Measurements from ENCODE around the gene TBC1D17. TPM values are rescaled to one million over a fixed set of nuclear protein-coding genes. Genes with fewer than 3 reads are reported as not detected.
A peak's percentile ranks its signal among the peaks of the same experiment; 100 is the strongest.
"Not testable (repeated sequence)": the region's sequence is repeated elsewhere in the genome, so short reads cannot be mapped to it uniquely, and the experiment has no call there.

The TBC1D17 gene
- total and polyA plus RNA-seq, 9 donors = 5.1 to 41.7 (median 36.8) TPM

DNA sequence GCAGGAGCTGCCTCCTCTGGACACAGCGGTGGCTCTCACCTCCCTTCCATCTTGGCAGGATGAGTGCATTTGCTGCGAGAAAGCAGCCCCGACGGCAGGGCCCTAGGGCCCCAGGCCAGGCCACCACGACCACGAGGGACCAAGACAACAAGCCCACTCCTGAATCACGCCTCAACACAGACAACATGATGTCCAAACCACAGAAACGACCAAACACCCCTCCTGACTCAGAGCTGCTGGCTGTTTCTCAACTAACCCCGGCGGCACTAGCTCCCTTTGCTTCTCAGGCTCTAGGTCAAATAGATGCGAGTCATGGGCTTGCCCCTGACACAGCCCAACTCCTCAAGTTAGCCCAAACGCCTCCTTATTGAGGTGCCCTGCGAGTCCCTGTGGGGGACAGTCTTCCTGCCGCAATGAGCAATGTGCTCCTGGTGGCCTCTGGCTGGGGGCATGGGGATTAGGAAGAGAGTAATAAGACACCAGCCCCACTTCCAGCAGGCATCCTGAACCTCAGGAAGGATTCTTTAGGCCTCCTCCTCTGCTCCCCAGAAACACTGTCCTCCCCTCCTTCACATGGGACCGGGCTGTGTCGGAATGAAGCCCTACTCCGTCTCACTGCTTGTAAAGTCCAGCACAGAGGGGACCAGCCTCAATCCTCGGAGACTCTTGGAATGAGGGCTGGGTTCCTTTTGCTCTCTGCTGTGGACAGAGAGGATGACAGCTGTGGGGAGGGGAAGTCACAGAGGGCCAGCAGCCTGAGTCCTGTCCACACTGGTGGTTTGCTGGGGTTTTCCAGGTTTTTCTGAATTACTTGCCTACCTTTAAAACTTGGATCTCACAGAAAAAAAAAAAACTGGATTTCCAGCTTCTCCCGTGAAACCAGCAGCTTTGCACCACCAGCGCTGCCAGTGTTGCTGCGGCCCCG is 44.6 kb downstream of the TBC1D17 start:
- Histone ChIP-seq H3K9me3 (replicated peaks; ENCODE audit: control insufficient read depth, low read depth, low read length) (no peaks in the 10 kb centered on the region), H3K4me3 (ENCODE audit: low read length) (no peak overlapping the region), H3K27me3 (ENCODE audit: control insufficient read depth, insufficient read depth, low read length) (no peaks in the 10 kb centered on the region), H3K36me3 (ENCODE audit: control insufficient read depth, insufficient read depth, low read length) (peaks cover 67% of the 10 kb centered on the region), H3K27ac (ENCODE audit: low read length) (no peak overlapping the region), H3K4me1 (ENCODE audit: control insufficient read depth, insufficient read depth, low read length) (peaks cover 37% of the 10 kb centered on the region)
- DNase-seq = no peak
- WGBS (ENCODE audit: insufficient coverage) = 61% methylated on average over 18 of the region's 22 CpGs

GRCh38 chr19:49923055-49924003 is 45.8 kb downstream of the TBC1D17 start:
- Histone ChIP-seq H3K27ac (ENCODE audit: low read length) (no peak overlapping the region), H3K4me3 (ENCODE audit: low read length) (no peak overlapping the region), H3K9me3 (replicated peaks; ENCODE audit: control insufficient read depth, low read depth, low read length) (no peaks in the 10 kb centered on the region), H3K27me3 (ENCODE audit: control insufficient read depth, insufficient read depth, low read length) (no peaks in the 10 kb centered on the region), H3K36me3 (ENCODE audit: control insufficient read depth, insufficient read depth, low read length) (peaks cover 65% of the 10 kb centered on the region), H3K4me1 (ENCODE audit: control insufficient read depth, insufficient read depth, low read length) (peaks cover 45% of the 10 kb centered on the region)
- no peak for DNase-seq
- 83% methylated on average over 28 of the region's 31 CpGs for WGBS (ENCODE audit: insufficient coverage)

- Histone ChIP-seq H3K9me3 (replicated peaks; ENCODE audit: control insufficient read depth, low read depth, low read length) (no peaks in the 10 kb centered on the region), H3K27ac (ENCODE audit: low read length) (no peak overlapping the region), H3K27me3 (ENCODE audit: control insufficient read depth, insufficient read depth, low read length) (no peaks in the 10 kb centered on the region), H3K4me3 (ENCODE audit: low read length) (no peak overlapping the region), H3K4me1 (ENCODE audit: control insufficient read depth, insufficient read depth, low read length) (peaks cover 49% of the 10 kb centered on the region), H3K36me3 (ENCODE audit: control insufficient read depth, insufficient read depth, low read length) (peaks cover 62% of the 10 kb centered on the region)
- peak; percentile 69 for DNase-seq
- 50% methylated on average over 18 of the region's 25 CpGs for WGBS (ENCODE audit: insufficient coverage)
Measured at GRCh38 chr19:49924004-49924880, 46.7 kb downstream of the TBC1D17 start.

DNA sequence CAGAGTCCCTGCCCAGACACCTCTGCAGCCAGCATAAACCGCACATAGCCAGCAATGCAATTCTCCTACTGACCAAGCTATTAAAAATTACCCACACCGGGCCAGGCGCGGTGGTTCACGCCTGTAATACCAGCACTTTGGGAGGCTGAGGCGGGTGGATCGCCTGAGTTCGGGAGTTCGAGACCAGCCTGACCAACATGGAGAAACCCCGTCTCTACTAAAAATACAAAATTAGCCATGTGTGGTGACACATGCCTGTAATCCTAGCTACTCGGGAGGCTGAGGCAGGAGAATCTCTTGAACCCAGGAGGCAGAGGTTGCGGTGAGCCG is 47.3 kb downstream of the TBC1D17 start:
- not testable (repeated sequence) for DNase-seq; H3K9me3 ChIP-seq (replicated peaks; ENCODE audit: control insufficient read depth, low read depth, low read length); H3K27me3 ChIP-seq (ENCODE audit: control insufficient read depth, insufficient read depth, low read length); H3K4me3 ChIP-seq (ENCODE audit: low read length); H3K27ac ChIP-seq (ENCODE audit: low read length)
- peaks cover 49% of the 10 kb centered on the region for H3K4me1 ChIP-seq (ENCODE audit: control insufficient read depth, insufficient read depth, low read length)
- H3K36me3 ChIP-seq (ENCODE audit: control insufficient read depth, insufficient read depth, low read length) = peaks cover 62% of the 10 kb centered on the region
- 100% methylated on average over 1 of the region's 13 CpGs for WGBS (ENCODE audit: insufficient coverage)

- 100% methylated on average over 1 of the region's 5 CpGs for WGBS (ENCODE audit: insufficient coverage)
- Histone ChIP-seq H3K9me3 (replicated peaks; ENCODE audit: control insufficient read depth, low read depth, low read length) (no peaks in the 10 kb centered on the region), H3K4me3 (ENCODE audit: low read length) (no peak overlapping the region), H3K27ac (ENCODE audit: low read length) (no peak overlapping the region), H3K36me3 (ENCODE audit: control insufficient read depth, insufficient read depth, low read length) (peaks cover 62% of the 10 kb centered on the region), H3K4me1 (ENCODE audit: control insufficient read depth, insufficient read depth, low read length) (peaks cover 54% of the 10 kb centered on the region), H3K27me3 (ENCODE audit: control insufficient read depth, insufficient read depth, low read length) (no peaks in the 10 kb centered on the region)
- DNase-seq = no peak
Measured at GRCh38 chr19:49925486-49925885, 48.0 kb downstream of the TBC1D17 start.

DNA sequence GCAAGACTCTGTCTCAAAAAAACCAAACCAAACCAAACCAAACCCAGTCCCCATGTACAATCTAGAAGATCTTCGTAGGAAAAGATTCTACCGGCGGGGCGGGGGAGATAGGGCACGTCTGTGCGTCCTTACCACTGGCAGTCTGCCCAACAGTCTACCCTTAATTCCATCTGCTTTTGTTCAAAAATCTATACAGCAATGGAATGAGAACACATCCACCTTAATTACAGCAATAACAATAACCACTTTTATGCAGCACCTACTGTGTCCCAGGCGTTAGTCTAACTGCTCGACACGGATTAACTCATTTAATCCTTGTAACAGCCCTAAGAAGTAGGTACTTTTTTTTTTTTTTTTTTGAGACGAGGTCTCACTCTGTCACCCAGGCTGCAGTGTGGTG is 49.0 kb downstream of the TBC1D17 start:
- Histone ChIP-seq H3K4me3 (ENCODE audit: low read length) (no peak overlapping the region), H3K9me3 (replicated peaks; ENCODE audit: control insufficient read depth, low read depth, low read length) (no peaks in the 10 kb centered on the region), H3K4me1 (ENCODE audit: control insufficient read depth, insufficient read depth, low read length) (peaks cover 54% of the 10 kb centered on the region), H3K27ac (ENCODE audit: low read length) (no peak overlapping the region), H3K36me3 (ENCODE audit: control insufficient read depth, insufficient read depth, low read length) (peaks cover 61% of the 10 kb centered on the region), H3K27me3 (ENCODE audit: control insufficient read depth, insufficient read depth, low read length) (no peaks in the 10 kb centered on the region)
- no peak for DNase-seq
- 92% methylated on average over 6 of the region's 10 CpGs for WGBS (ENCODE audit: insufficient coverage)

DNA sequence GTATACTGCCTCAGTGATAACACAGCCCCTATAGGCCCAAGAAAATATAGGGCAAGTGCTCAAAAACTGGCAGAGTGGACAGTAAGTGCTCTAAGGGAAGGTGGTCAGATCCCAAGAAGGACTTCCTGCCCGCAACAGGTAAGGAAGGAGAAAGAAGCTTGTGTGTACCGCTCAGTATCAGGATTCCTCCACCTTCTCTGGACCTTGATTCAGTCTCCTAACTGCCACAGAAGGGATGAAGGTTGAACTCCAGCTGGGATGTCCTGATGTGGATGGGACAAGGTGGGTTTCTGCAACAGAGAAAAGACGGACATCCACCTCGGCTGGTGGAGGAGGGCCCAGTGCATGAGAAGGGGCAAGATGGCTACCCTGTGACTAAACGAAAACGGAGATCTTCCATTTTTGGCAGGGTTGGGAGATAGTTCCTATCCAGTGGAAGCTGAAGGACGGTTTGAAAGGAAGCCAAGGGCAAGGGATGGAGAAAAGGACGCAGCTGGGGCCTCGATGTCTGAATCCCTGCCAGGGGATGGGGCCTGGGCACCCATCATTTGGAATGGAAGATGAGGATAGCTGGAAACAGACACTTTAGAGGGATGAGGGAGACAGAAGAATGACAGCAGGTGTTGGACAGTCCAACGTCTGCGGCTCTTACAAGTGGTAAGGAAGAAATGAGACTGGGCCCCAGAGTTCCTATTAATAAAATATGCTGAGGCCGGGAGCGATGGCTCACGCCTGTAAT is 50.2 kb downstream of the TBC1D17 start:
- peaks cover 45% of the 10 kb centered on the region for H3K4me1 ChIP-seq (ENCODE audit: control insufficient read depth, insufficient read depth, low read length)
- peak; percentile 39 for DNase-seq
- H3K27ac ChIP-seq (ENCODE audit: low read length) = peak overlapping the region; percentile 93
- 71% methylated on average over 9 of the region's 14 CpGs for WGBS (ENCODE audit: insufficient coverage)
- no peaks in the 10 kb centered on the region for H3K9me3 ChIP-seq (replicated peaks; ENCODE audit: control insufficient read depth, low read depth, low read length)
- peak overlapping the region; percentile 10 for H3K4me3 ChIP-seq (ENCODE audit: low read length)
- H3K36me3 ChIP-seq (ENCODE audit: control insufficient read depth, insufficient read depth, low read length) = peaks cover 52% of the 10 kb centered on the region
- H3K27me3 ChIP-seq (ENCODE audit: control insufficient read depth, insufficient read depth, low read length) = no peaks in the 10 kb centered on the region

GRCh38 chr19:49929121-49929610 is 51.7 kb downstream of the TBC1D17 start, which contains the start of the genes ATF5 and NUP62:
Gene ATF5, plus strand, starts transcription at chr19:49929205. Its CDS starts 1,646 bp downstream, at chr19:49930851.
Gene NUP62, minus strand, starts transcription at chr19:49929504. Its CDS starts 19,697 bp downstream, at chr19:49909807.
- Histone ChIP-seq H3K27ac (ENCODE audit: low read length) (peak within 1 kb of the TSS; percentile 93), H3K27me3 (ENCODE audit: control insufficient read depth, insufficient read depth, low read length) (no peaks in the 10 kb centered on the region), H3K9me3 (replicated peaks; ENCODE audit: control insufficient read depth, low read depth, low read length) (no peaks in the 10 kb centered on the region), H3K36me3 (ENCODE audit: control insufficient read depth, insufficient read depth, low read length) (peaks cover 44% of the 10 kb centered on the region), H3K4me3 (ENCODE audit: low read length) (peak within 1 kb of the TSS; percentile 71), H3K4me1 (ENCODE audit: control insufficient read depth, insufficient read depth, low read length) (peaks cover 35% of the 10 kb centered on the region)
- WGBS (ENCODE audit: insufficient coverage) = 0% methylated on average over 38 of the region's 48 CpGs
- peak; percentile 96 for DNase-seq
